Ishikawa (cell line): ENCODE data around the gene TMOD4.

ENCODE experiments used
- CEBPB ChIP-seq: IDR thresholded peaks from 2 replicates; pipeline ENCODE4 v1.6.1; 2012
- EP300 ChIP-seq: IDR thresholded peaks from 2 replicates; pipeline ENCODE4 v1.6.1; 2012; ENCODE audit warnings: borderline replicate concordance
- RAD21 ChIP-seq: IDR thresholded peaks from 2 replicates; pipeline ENCODE4 v1.6.1; 2012; ENCODE audit warnings: low read depth
- TAF1 ChIP-seq: IDR thresholded peaks from 2 replicates; pipeline ENCODE4 v1.6.1; 2012; ENCODE audit warnings: low read depth, mild to moderate bottlenecking
- TCF12 ChIP-seq: IDR thresholded peaks from 2 replicates; pipeline ENCODE4 v1.6.1; 2012; ENCODE audit warnings: low read depth
- YY1 ChIP-seq: IDR thresholded peaks from 2 replicates; pipeline ENCODE4 v1.6.1; 2012; ENCODE audit warnings: low read depth
- TF ChIP-seq, protein P1 (sequence below): IDR thresholded peaks from 2 replicates; pipeline ENCODE4 v1.6.1; 2012
- TF ChIP-seq, protein P2 (sequence below): IDR thresholded peaks from 2 replicates; pipeline ENCODE4 v1.6.1; 2012; ENCODE audit warnings: low read depth, mild to moderate bottlenecking
- TF ChIP-seq, protein P3 (sequence below): IDR thresholded peaks from 2 replicates; pipeline ENCODE4 v1.6.1; 2012

DNA sequence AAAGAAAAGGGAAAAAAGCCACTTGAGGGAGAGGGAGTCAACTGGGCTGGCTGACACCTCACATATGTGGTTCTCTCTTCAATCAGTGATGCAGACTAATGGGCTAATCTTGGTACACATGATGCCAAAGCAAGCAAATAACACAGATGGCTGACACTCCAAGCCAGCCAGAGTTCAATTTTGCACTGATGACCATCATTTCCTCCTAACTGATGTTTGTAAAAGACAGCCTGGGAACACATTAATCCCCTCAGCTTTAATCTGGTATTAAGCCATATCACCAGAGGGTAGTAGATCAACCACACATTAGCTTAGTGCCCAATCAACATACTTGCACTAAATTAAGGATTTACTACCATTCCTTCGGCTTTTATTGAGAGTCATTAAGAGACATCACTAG lies 11.4 kb upstream of the TMOD4 start:
- TF ChIP-seq RAD21 (no peak), TCF12 (no peak), CEBPB (no peak), EP300 (no peak), TAF1 (no peak), YY1 (no peak)
- TF ChIP-seq, protein P1, sequence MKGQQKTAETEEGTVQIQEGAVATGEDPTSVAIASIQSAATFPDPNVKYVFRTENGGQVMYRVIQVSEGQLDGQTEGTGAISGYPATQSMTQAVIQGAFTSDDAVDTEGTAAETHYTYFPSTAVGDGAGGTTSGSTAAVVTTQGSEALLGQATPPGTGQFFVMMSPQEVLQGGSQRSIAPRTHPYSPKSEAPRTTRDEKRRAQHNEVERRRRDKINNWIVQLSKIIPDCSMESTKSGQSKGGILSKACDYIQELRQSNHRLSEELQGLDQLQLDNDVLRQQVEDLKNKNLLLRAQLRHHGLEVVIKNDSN: no peak
- TF ChIP-seq, protein P2, sequence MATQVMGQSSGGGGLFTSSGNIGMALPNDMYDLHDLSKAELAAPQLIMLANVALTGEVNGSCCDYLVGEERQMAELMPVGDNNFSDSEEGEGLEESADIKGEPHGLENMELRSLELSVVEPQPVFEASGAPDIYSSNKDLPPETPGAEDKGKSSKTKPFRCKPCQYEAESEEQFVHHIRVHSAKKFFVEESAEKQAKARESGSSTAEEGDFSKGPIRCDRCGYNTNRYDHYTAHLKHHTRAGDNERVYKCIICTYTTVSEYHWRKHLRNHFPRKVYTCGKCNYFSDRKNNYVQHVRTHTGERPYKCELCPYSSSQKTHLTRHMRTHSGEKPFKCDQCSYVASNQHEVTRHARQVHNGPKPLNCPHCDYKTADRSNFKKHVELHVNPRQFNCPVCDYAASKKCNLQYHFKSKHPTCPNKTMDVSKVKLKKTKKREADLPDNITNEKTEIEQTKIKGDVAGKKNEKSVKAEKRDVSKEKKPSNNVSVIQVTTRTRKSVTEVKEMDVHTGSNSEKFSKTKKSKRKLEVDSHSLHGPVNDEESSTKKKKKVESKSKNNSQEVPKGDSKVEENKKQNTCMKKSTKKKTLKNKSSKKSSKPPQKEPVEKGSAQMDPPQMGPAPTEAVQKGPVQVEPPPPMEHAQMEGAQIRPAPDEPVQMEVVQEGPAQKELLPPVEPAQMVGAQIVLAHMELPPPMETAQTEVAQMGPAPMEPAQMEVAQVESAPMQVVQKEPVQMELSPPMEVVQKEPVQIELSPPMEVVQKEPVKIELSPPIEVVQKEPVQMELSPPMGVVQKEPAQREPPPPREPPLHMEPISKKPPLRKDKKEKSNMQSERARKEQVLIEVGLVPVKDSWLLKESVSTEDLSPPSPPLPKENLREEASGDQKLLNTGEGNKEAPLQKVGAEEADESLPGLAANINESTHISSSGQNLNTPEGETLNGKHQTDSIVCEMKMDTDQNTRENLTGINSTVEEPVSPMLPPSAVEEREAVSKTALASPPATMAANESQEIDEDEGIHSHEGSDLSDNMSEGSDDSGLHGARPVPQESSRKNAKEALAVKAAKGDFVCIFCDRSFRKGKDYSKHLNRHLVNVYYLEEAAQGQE: no peak
- TF ChIP-seq, protein P3, sequence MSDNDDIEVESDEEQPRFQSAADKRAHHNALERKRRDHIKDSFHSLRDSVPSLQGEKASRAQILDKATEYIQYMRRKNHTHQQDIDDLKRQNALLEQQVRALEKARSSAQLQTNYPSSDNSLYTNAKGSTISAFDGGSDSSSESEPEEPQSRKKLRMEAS: no peak
